ENCODE measurements around the gene TMEM184B.

GRCh38 chr22:38170469-38170868 is 102.3 kb downstream of the TMEM184B start:
- TF ChIP-seq CTCF (IDR thresholded peaks at IDR 0.05) (no peak), POLR2AphosphoS5 (IDR thresholded peaks at IDR 0.05) (no peak), POLR2A (IDR thresholded peaks at IDR 0.05; ENCODE audit: low read depth) (no peak)
